NCI-H2081 (cell line): ENCODE results near the gene GOSR1.
"Not testable (repeated sequence)": the region's sequence is repeated elsewhere in the genome, so short reads cannot be mapped to it uniquely, and the experiment has no call there.

Experiments
- DNase-seq, 2 experiments: peaks; one replicate each; lab custom pipeline; 2025; lab: John Stamatoyannopoulos, UW

Gene GOSR1

GRCh38 chr17:30563131-30563904 lies 86.1 kb downstream of the GOSR1 start:
- DNase-seq: not testable (repeated sequence)

GRCh38 chr17:30563905-30564390 lies 86.7 kb downstream of the GOSR1 start:
- not testable (repeated sequence) for DNase-seq

DNA sequence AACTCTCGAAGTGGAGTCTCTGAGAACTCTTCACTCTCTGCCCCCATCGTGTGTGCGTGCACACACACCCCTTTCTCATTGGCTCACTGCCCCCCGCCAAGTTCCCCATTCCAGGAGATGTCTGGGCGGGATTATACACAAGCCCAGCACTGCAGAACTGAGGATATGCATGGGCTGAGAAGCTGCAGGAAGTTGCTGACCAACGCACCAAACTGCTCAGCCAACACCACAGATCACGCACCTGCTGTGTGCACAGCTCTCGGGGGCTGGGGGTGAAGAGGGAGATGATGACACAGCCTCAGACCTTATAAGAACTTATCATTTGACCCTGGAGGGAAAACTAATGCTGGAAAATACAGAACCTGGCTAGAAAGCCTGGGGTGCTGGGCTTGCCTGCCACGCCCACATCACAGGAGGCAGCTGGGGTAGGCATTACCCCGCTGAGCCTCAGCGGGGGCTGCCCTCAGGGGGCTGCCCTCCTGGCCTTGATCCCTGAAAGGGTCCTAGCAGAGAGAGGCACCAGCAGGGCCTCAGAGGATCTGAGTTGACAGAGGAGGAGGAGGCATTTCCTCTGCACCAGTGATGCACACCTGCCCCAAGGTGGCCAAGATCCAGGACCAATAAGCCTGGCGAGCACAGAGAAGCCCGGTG lies 87.3 kb downstream of the GOSR1 start:
- not testable (repeated sequence) for DNase-seq

DNA sequence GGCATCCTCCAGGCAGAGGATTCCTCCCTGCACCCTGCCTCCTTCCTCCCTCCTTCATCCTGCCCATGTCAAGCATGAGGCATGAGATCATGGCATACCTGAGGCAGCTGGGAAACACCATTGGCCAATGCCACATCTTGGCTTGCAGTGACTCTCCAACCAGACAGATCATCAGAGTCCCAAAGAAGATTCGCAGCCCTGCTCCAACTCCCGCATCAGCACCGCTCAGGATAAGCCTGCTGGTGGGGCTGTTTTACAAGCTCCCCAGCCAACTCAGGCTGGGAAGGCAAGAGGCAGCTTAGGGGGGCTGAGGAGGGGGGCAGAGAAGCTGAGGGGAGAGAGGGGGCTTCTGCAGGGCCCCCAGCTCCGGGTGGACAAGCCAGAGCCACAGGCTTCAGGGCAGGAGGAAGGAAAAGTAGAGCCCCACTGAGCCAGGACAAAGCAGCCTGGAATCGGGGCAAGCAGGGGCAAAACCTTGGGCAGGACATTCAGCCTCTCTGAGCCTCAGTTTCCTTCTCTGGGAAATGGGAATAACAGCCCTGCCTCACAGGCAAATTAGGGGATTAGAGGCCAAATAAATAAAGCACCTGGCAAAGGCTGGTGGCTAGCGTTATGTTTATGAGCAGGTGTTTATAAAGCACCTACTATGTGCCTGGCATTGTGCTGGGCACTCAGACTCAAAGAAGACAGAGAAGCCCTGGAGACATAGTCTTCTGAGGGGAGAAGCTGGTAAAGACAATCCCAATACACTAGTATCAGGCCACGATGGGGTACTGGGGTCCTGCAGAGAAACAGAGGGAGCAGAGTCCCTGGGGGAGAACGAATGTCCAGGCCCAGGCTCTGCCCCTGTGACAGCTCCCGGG lies 88.1 kb downstream of the GOSR1 start:
- DNase-seq: no peak

- not testable (repeated sequence) for DNase-seq
Measured at GRCh38 chr17:30566104-30566503, 88.9 kb downstream of the GOSR1 start.

DNA sequence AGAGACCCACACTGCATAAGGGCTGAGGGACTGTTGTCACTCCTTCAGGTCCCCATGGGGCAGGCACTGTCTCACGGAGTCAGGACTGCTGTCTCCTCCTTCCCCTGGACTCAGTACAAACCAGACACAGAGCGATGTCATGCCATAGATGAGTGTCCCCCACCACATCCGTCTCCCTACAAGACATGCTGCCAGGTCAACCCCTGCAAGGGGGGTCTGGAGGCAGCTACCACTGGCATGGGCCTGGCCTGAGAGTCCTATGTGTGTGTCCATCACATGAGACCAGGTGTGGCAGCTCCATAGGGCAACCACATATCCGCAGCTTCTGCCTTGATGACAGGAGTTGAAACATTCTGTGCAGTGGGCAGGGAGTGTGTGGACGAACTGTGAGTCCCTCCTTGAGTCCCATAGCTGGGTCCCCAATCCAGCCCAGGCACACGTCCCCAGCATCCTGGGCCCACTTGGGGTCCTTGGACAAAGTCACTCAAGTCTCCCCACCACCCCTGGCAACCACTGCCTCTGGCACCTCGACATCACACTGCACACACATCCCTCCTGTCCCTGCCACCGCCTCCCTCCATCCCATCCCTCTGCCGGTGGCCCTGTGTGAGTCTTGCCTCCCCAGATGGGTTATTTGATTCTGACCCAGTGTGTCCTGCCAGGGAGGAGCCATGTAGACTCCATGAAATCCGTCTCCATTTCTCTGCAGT lies 89.5 kb downstream of the GOSR1 start:
- not testable (repeated sequence) for DNase-seq

GRCh38 chr17:30567231-30568116 lies 90.3 kb downstream of the GOSR1 start:
- no peak for DNase-seq

DNA sequence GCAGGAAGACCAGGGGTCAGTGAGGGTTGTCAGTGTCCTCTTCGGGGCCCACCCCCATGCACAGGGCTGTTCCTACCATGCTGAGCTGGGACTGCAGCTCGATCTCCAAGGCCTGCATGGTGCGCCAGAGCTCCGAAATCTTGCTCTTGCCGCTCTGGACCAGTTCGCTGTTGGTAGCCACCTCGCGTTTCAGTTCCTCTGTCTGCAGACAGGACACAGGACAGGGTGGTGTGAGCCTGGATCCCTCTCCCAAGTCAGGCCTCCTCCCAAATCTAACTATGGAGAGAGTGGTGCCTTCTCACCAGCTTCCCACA lies 90.9 kb downstream of the GOSR1 start:
- no peak for DNase-seq

DNA sequence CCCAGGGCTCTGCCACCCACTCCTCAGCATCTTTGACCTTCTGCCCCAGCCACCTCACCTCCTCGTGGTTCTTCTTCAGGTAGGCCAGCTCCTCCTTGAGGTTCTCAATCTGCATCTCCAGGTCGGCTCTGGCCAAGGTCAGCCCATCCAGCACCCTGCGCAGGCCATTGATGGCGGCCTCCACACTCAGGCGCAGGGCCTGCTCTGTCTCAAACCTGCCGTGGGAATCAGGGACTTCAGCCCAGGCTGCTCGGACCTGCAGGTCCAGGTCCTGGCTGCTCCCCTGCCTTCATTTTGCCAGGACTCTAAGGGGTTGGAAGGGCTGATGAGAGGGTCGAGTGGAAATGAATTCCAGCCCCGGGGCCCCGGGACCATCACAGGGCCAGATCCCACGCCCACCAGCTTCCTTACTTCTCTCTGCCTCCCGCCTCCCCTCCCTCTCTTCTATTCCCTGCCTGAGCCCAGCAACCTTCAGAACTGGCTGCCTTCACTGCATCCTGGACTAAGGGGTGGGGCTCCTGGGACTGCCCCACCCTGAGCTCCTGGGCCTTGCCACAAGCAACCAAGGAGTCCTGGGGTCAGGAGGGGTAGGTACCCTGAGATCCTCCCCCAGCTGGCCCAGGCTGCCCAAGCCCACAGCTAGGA lies 92.4 kb downstream of the GOSR1 start:
- not testable (repeated sequence) for DNase-seq

DNA sequence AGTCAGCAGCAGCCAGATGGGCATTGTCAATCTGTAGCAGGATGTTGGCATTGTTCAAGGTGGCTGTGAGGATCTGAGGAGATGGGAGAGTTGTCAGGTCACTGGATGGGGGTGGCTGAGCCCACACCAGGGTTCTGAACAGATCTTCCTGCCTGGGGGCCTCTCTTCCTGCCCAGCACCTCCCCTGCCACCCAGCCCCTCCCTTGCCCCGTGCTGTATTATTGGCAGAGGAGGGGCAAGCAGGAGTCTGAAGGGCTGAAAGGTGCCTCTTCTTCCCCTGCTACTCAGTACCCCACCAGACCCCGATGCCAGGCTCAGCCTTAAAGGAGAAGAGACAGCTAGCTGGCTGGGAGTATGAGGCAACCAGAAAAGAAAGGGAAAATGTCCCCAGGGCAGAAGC lies 93.0 kb downstream of the GOSR1 start:
- DNase-seq: no peak

DNA sequence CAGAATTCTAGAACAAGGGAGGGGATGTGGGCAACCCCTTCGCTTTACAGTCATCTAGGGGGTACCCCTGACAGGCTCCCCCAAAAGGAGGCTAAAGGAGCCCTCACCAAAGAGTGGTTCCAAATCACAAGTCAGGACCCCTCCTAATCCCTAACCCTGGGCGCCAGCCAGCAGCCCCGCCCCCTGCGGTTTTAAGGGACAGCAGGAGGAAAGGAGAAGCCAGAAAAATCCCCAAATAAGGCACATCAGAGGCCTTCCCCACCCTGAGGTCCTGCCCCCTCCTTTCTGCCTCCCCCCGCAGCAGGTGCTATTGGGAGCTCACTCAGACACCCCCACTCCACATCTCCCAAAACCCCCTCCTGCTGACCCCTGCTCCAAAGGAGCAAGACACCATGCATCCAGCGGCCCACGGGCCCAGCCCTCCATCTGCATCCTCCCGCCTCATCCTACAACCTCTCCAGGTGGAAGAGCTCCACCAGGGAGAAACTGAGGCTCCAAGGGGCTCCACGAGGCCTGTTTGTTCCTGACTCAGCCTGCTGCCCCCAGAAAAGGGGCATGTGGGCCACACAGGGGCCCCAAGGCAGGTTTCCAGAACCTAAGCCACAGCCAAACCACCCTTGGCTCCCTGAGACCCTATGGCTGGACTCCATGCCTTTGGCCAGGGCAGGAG lies 93.5 kb downstream of the GOSR1 start:
- no peak for DNase-seq

DNA sequence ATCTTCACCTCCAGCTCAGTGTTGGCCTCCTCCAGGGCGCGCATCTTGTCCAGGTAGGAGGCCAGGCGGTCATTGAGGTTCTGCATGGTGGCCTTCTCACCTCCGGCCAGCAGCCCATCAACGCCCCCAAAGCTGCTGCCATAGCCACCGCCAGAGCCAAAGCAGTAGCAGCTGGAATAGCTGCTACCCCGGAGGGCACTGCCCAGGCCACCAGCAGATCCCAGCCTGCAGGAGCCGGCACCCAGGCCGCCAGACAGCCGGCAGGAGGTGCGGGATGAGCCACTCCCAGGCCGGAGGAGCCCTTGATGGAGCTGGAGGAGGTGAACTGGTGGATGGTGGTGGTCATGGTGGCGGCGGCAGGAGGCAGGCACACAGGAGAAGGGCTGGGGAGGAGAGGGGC lies 94.2 kb downstream of the GOSR1 start:
- not testable (repeated sequence) for DNase-seq

GRCh38 chr17:30571921-30572320 lies 94.7 kb downstream of the GOSR1 start:
- DNase-seq: no peak

GRCh38 chr17:30572651-30573554 lies 95.7 kb downstream of the GOSR1 start:
- DNase-seq: not testable (repeated sequence)

DNA sequence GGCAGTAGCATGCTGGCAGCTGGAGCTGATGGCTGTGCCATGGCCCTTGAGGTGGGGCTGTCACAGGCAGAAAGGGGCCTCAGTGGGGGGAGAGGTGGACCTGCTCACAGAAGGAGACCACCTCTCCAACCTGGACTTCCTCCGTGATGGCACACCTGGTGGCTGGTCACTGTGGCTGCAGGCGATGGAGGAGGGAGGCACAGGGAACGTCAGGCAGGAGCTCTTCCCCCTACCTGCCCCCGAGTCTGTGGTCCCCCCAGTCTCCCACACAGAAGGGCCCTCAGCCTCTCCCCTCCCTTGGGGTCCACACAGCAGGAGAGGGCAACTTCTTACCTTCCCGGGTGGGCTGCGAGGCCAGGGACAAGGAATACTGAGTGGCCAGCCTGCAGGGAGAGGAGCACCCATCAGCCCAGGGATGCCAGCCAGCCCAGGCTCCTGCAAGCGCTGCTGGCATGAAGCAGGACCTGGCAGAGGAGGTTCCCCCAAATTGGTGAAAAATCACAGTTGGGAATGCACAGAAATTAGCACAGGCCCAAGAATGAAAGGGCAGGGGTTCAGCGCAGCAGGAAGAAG lies 96.5 kb downstream of the GOSR1 start:
- DNase-seq: no peak

GRCh38 chr17:30574309-30574708 lies 97.1 kb downstream of the GOSR1 start:
- not testable (repeated sequence) for DNase-seq

DNA sequence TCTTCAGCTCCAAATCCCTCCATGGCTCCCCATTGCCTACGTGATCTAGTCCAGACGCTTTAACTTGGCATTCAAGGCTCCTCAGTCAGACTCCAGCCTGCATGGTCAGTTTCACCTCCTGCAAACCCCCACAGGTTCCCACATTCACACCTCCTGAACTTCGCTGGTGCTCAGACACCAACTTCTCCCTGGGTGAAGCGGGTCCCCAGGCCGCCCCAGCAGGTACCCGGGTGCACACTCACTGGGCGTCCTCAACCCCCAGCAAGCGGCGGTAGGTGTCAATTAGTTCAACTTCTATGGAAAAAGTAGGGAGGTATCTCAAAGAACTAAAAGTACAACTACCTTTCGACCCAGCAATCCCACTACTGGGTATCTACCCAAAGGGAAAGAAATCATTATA lies 97.6 kb downstream of the GOSR1 start:
- not testable (repeated sequence) for DNase-seq

- not testable (repeated sequence) for DNase-seq
Measured at GRCh38 chr17:30575648-30576325, 98.6 kb downstream of the GOSR1 start.
